Immature natural killer cell (primary cell): Measurements from ENCODE around the gene DDO. TPM values are rescaled to one million over a fixed set of nuclear protein-coding genes. Genes with fewer than 3 reads are reported as not detected.

Source experiments
- DNase-seq, 3 donors: peaks; one replicate each; pipeline ENCODE4 v3.0.0; 2022; ENCODE audit warnings: mixed read lengths in 1 of 3
- H3K27ac Mint-ChIP-seq, 6 donors: one replicate each; pipeline ENCODE4 v1.8.0; 2020; ENCODE audit warnings: mixed read lengths in 6 of 6, mild to moderate bottlenecking in 5 of 6, inconsistent platforms in 4 of 6, moderate library complexity in 3 of 6
- H3K27me3 Mint-ChIP-seq, 3 donors: one replicate each; pipeline ENCODE4 v1.8.0; 2020 to 2021; ENCODE audit warnings: low read depth in 3 of 3, mild to moderate bottlenecking in 3 of 3, mixed read lengths in 3 of 3, moderate library complexity in 3 of 3, inconsistent platforms in 1 of 3
- H3K36me3 Mint-ChIP-seq, 3 donors: one replicate each; pipeline ENCODE4 v1.8.0; 2020; ENCODE audit warnings: mixed read lengths in 3 of 3, inconsistent platforms in 2 of 3, mild to moderate bottlenecking in 2 of 3
- H3K4me1 Mint-ChIP-seq, 2 donors: one replicate each; pipeline ENCODE4 v1.8.0; 2020; ENCODE audit warnings: inconsistent platforms in 2 of 2, mild to moderate bottlenecking in 2 of 2, mixed read lengths in 2 of 2, moderate library complexity in 1 of 2
- H3K4me3 Mint-ChIP-seq, 5 donors: one replicate each; pipeline ENCODE4 v1.8.0; 2020; ENCODE audit warnings: mild to moderate bottlenecking in 5 of 5, mixed read lengths in 5 of 5, inconsistent platforms in 3 of 5, moderate library complexity in 3 of 5
- H3K9me3 Mint-ChIP-seq, 6 donors: one replicate each; pipeline ENCODE4 v1.8.0; 2020; ENCODE audit warnings: mild to moderate bottlenecking in 6 of 6, mixed read lengths in 6 of 6, inconsistent platforms in 4 of 6, moderate library complexity in 3 of 6
- polyA plus RNA-seq, 3 donors: library from polyadenylated mRNA; unstranded; fragments of 300-500 nt; fragmentation: Illumina TruSeq; gene quantifications; one replicate each; pipeline ENCODE4 v1.2.3, GENCODE V29; 2021

Gene DDO
- polyA plus RNA-seq, 3 donors from 2014 or later, result 0.10 TPM; not detected in 2

DNA sequence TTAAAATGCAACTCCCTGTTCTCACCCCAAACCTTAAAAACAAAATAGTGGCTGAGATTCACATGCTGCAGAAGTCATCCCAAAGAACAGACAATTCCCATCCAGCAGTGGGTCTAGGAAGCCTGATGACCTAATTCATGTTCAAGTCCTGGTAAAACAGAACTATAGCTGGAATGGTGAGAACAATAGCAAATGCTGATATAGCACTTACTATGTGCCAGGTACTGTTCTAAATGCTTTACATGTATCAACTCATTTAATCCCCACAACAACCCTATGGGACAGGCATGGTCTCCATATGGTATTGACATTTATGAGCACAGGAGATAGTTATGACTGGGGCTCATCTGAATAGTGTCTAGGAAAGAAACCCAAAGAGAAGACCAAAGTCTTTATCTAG lies 5.6 kb downstream of the DDO start:
- Mint-ChIP-seq H3K27me3 (no peaks in the 10 kb centered on the region), H3K36me3 (no peaks in the 10 kb centered on the region), H3K9me3 (no peaks in the 10 kb centered on the region), H3K27ac (no peak overlapping the region), H3K4me3 (no peak overlapping the region), H3K4me1 (peaks cover 4 to 14% of the 10 kb centered on the region in 2 donors)
- no peak for DNase-seq

DNA sequence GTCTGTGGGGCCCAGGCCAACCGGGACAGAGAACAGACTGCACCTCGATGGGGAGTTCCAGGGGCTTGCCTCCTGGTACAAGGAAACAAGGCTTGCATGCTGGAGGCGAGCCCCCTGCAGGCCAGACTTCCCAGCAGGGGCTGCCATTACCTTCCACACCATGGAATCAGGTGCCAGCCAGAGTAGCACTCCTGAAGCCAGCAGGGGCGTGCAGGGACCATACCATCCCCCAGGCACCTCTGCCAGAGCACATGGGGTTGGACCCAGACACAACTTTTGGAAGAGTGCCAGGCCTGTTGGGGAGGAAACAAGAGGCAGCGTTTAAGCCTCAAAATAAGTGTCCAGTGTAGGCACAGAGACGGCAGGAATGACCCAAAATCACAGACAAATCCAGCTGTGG lies 6.5 kb downstream of the DDO start:
- Mint-ChIP-seq H3K36me3 (no peaks in the 10 kb centered on the region), H3K9me3 (no peaks in the 10 kb centered on the region), H3K27me3 (no peaks in the 10 kb centered on the region), H3K4me3 (no peak overlapping the region), H3K27ac (no peak overlapping the region), H3K4me1 (peaks cover 4 to 12% of the 10 kb centered on the region in 2 donors)
- DNase-seq, result no peak

DNA sequence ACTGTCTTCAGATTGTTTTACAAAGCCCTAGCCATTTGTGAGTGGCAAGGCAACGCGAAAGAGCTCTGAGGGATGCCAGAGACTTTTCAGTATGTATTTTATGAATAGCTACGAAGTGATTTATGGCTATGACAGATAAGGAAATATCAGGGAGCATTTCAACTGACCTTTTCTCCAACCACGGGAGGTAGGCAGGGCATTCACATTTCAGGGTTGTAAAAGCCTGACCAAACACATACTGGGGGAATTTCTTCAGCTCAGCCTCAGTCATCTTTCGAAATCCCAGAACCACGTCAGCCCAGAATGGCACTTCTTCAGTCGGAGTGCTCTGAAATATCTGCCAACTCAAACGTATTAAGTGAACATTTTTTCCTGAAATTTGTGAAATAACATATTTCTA lies 10.8 kb downstream of the DDO start:
- no peaks in the 10 kb centered on the region for H3K9me3 Mint-ChIP-seq
- H3K27ac Mint-ChIP-seq, result no peak overlapping the region
- H3K4me3 Mint-ChIP-seq, result no peak overlapping the region
- H3K36me3 Mint-ChIP-seq, result no peaks in the 10 kb centered on the region
- no peak for DNase-seq
- no peaks in the 10 kb centered on the region for H3K4me1 Mint-ChIP-seq
- H3K27me3 Mint-ChIP-seq, result peaks cover 0 to 4% (median 2%) of the 10 kb centered on the region in 3 donors

GRCh38 chr6:110401585-110402176 lies 13.7 kb downstream of the DDO start:
- no peak for DNase-seq
- Mint-ChIP-seq H3K27ac (no peak overlapping the region), H3K36me3 (no peaks in the 10 kb centered on the region), H3K9me3 (no peaks in the 10 kb centered on the region), H3K27me3 (peaks cover 2 to 8% (median 6%) of the 10 kb centered on the region in 3 donors), H3K4me3 (no peak overlapping the region), H3K4me1 (no peaks in the 10 kb centered on the region)

DNA sequence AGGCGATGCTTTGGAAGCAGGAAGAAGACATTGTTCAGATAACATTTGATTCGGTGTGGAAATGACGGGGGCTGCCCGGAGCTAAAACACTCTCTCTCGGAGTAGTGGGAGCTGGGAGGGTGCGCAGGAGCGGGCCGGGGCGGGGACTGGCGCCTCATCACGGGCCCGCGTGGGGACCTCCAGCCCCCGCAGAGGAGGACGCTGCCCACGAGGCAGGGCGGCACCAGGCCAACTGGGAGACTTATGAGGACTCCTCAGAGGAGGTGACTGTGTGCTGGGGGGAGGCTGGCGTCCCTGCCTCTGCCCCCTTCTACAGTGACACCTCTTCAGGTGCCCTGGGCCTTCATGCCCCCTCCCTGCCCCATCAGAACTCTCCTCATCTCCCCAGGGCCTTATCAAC lies 15.2 kb downstream of the DDO start:
- Mint-ChIP-seq H3K4me1 (no peaks in the 10 kb centered on the region), H3K27ac (no peak overlapping the region), H3K27me3 (peaks cover 2 to 8% (median 6%) of the 10 kb centered on the region in 3 donors), H3K4me3 (peak overlapping the region in 3 of 5 donors; percentile 60 to 65 (median 64)), H3K36me3 (no peaks in the 10 kb centered on the region), H3K9me3 (no peaks in the 10 kb centered on the region)
- no peak for DNase-seq

- Mint-ChIP-seq H3K36me3 (no peaks in the 10 kb centered on the region), H3K27ac (no peak overlapping the region), H3K4me3 (peak overlapping the region in 3 of 5 donors; percentile 64 to 77 (median 74)), H3K27me3 (peaks cover 2 to 8% (median 6%) of the 10 kb centered on the region in 3 donors), H3K9me3 (no peaks in the 10 kb centered on the region), H3K4me1 (no peaks in the 10 kb centered on the region)
- peak in 1 of 3 donors; percentile 8 for DNase-seq
Measured at GRCh38 chr6:110399219-110400071, 15.9 kb downstream of the DDO start.

DNA sequence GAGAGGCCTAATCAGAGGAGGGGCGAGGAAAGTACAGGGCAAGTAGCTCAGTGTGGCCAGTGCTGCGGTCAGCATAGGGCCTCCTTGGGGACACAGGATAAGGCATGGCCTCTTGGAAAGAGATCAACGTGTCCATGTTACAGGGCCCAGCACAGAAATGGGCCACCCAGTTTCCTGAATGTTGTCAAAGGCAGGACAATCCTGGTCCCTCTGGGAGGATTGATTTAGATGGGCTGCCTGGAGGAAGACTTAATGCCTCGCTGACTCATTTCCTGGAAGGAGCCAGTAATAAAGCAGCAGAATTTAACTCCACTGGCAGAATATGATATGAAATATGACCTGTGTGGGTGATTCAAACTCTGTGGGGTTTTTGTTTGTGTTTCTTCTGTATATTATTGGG lies 16.6 kb downstream of the DDO start:
- H3K9me3 Mint-ChIP-seq, result no peaks in the 10 kb centered on the region
- no peak for DNase-seq
- peaks cover 2 to 8% (median 6%) of the 10 kb centered on the region in 3 donors for H3K27me3 Mint-ChIP-seq
- peak overlapping the region in 2 of 5 donors; percentile 1 to 9 for H3K4me3 Mint-ChIP-seq
- H3K27ac Mint-ChIP-seq, result no peak overlapping the region
- H3K4me1 Mint-ChIP-seq, result no peaks in the 10 kb centered on the region
- no peaks in the 10 kb centered on the region for H3K36me3 Mint-ChIP-seq

DNA sequence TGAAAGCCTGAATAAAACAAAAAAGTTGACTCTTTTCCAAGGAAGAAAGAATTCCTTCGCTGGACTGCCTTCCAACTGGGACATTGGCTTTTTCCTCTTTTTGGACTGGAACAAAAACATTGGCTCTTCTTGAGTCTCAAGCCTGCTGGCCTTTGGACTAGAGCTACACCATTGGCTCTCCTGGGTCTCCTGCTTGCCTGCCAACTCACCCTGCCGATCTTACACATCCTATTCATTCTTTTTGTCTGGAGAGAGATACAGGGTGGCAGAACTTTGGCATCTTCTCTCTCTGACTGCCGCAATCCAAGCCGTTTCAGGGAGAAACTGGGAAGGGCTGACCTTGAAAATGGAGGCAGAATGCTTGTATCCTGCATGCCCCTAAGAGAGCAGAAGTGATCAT lies 20.2 kb downstream of the DDO start:
- H3K27me3 Mint-ChIP-seq, result peaks cover 2 to 8% (median 2%) of the 10 kb centered on the region in 3 donors
- no peaks in the 10 kb centered on the region for H3K36me3 Mint-ChIP-seq
- H3K9me3 Mint-ChIP-seq, result no peaks in the 10 kb centered on the region
- no peak for DNase-seq
- no peak overlapping the region for H3K4me3 Mint-ChIP-seq
- H3K27ac Mint-ChIP-seq, result no peak overlapping the region
- H3K4me1 Mint-ChIP-seq, result peaks cover 7 to 9% of the 10 kb centered on the region in 2 donors

GRCh38 chr6:110394409-110394808 lies 21.0 kb downstream of the DDO start:
- peaks cover 2 to 6% (median 4%) of the 10 kb centered on the region in 3 donors for H3K27me3 Mint-ChIP-seq
- H3K27ac Mint-ChIP-seq, result no peak overlapping the region
- peaks cover 15 to 17% of the 10 kb centered on the region in 2 donors for H3K4me1 Mint-ChIP-seq
- no peak for DNase-seq
- no peak overlapping the region for H3K4me3 Mint-ChIP-seq
- no peaks in the 10 kb centered on the region for H3K9me3 Mint-ChIP-seq
- H3K36me3 Mint-ChIP-seq, result no peaks in the 10 kb centered on the region

- no peak overlapping the region for H3K4me3 Mint-ChIP-seq
- H3K9me3 Mint-ChIP-seq, result no peaks in the 10 kb centered on the region
- no peak overlapping the region for H3K27ac Mint-ChIP-seq
- peaks cover 22 to 28% of the 10 kb centered on the region in 2 donors for H3K4me1 Mint-ChIP-seq
- H3K36me3 Mint-ChIP-seq, result no peaks in the 10 kb centered on the region
- no peak for DNase-seq
- H3K27me3 Mint-ChIP-seq, result peaks cover 0 to 1% (median 0%) of the 10 kb centered on the region in 3 donors
Measured at GRCh38 chr6:110392727-110393126, 22.6 kb downstream of the DDO start.

DNA sequence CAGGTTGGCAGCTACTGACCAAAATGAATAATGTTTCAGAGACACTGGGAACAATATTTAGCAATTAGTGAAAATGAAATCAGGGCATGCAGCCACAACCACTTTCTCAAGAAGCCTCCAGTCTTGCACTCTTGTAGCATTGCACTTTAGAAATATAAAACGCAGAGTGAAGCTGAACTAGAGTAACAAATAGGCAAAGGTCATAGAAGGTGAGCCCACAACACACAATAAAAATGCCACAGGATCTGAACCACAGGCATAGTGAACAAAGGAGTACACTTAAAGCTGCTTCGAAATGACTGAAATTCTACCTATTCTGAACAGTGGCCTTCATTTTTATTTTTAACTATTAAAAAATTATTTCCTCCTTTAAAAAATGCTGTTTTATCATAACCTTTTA lies 25.0 kb downstream of the DDO start:
- Mint-ChIP-seq H3K9me3 (no peaks in the 10 kb centered on the region), H3K27ac (peak overlapping the region in 4 of 6 donors; percentile 9 to 75 (median 52)), H3K36me3 (no peaks in the 10 kb centered on the region), H3K27me3 (peaks cover 0 to 1% (median 0%) of the 10 kb centered on the region in 3 donors), H3K4me1 (peaks cover 22 to 28% of the 10 kb centered on the region in 2 donors), H3K4me3 (peak overlapping the region in 4 of 5 donors; percentile 12 to 62 (median 54))
- no peak for DNase-seq

DNA sequence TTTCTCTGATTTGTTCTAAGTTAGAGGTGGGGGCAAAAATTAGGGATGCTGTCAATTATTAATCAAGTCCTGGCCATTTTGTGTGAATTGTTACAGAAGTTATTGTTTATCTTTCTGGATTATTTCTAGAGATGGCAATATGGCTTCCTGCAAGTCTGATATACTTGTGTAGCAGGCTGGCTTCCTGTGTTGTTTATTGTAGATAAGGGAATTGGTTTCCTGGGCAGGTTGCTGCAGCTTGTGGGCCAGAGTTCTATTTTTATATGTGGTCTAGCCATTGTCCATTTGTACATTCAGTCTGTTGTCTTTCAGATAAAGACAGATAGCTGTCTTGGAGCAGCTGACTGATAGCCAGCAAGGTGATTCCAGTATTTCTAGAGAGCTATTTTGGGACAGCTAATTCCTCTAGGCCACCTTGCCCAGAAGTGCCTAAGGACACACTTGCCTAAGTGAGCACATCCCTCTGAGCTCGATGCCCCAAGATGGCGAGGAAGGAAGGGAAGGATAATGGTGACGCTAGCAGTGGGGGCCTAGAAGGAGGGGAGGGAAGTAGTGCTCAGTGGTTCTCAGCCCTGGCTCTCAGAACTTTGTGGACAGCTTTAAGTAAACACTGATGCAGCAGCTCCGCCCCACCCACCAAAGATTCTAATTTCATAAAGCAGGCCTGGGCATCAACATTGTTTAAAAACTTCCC lies 25.5 kb downstream of the DDO start:
- H3K4me3 Mint-ChIP-seq, result peak overlapping the region; percentile 20 to 57 (median 42)
- no peaks in the 10 kb centered on the region for H3K36me3 Mint-ChIP-seq
- H3K27me3 Mint-ChIP-seq, result peaks cover 0 to 1% (median 0%) of the 10 kb centered on the region in 3 donors
- H3K4me1 Mint-ChIP-seq, result peaks cover 22 to 28% of the 10 kb centered on the region in 2 donors
- no peaks in the 10 kb centered on the region for H3K9me3 Mint-ChIP-seq
- peak overlapping the region; percentile 9 to 77 (median 65) for H3K27ac Mint-ChIP-seq
- peak in 2 of 3 donors; percentile 5 to 19 for DNase-seq

DNA sequence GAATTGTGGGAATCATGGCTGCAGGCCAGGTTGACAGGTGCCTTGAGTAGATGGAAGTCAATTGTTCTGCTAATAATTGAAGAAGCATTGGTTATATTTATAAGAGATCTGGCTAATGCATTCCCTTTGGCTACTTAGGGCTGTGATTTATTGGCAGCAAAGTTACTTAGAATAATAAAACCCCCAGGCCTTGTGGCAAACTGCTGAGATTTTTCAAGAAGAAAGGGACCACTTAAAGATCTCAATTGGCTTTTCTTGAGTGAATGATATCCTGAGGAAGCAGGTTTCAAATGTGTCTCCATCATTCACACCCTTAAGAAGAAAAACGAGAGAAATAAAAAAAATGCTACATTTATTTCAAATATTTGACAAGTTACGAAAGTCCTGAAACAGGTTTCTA lies 27.4 kb downstream of the DDO start:
- DNase-seq, result no peak
- Mint-ChIP-seq H3K9me3 (peaks cover 0 to under 1% (median 0%) of the 10 kb centered on the region in 6 donors), H3K27ac (no peak overlapping the region), H3K4me1 (peaks cover 22 to 28% of the 10 kb centered on the region in 2 donors), H3K27me3 (peaks cover 0 to 3% (median 3%) of the 10 kb centered on the region in 3 donors), H3K36me3 (no peaks in the 10 kb centered on the region), H3K4me3 (no peak overlapping the region)

DNA sequence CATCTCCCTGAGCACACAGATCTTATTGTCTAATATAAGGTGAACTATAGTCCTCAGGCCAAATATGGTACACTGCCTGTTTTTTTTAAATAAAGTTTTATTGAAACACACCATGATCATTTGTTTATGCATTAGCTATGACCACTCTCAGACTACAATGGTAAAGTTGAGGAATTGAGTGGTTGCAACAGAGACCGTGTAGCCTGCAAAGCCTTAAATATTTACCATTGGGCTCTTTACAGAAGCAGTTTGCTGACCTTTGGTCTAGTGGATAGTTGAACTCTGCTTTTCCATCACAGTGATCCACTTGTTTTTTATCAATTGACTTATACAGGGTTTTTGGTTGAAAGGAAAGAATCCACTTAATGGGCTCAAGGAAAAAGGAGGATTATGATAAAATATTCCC lies 29.9 kb downstream of the DDO start:
- H3K4me3 Mint-ChIP-seq, result no peak overlapping the region
- H3K27me3 Mint-ChIP-seq, result peaks cover 2 to 3% (median 3%) of the 10 kb centered on the region in 3 donors
- peaks cover 0 to 3% (median 0%) of the 10 kb centered on the region in 6 donors for H3K9me3 Mint-ChIP-seq
- no peak overlapping the region for H3K27ac Mint-ChIP-seq
- no peak for DNase-seq
- peaks cover 17 to 21% of the 10 kb centered on the region in 2 donors for H3K4me1 Mint-ChIP-seq
- no peaks in the 10 kb centered on the region for H3K36me3 Mint-ChIP-seq
